Stimulated activated CD8-positive, alpha-beta memory T cell treated with anti-CD3 and anti-CD28 coated beads, Interleukin-15, amount 100 ng/mL, for 48 hours (primary cell): Measurements from ENCODE around the gene LYPD6.

Source experiments
- DNase-seq, 2 donors: peaks; one replicate each; pipeline ENCODE4 v3.0.0-alpha.2; 2020; ENCODE audit warnings: low read depth in 2 of 2

The LYPD6 gene

GRCh38 chr2:149348291-149348690, 17.9 kb downstream of the LYPD6 start:
- DNase-seq: no peak

DNA sequence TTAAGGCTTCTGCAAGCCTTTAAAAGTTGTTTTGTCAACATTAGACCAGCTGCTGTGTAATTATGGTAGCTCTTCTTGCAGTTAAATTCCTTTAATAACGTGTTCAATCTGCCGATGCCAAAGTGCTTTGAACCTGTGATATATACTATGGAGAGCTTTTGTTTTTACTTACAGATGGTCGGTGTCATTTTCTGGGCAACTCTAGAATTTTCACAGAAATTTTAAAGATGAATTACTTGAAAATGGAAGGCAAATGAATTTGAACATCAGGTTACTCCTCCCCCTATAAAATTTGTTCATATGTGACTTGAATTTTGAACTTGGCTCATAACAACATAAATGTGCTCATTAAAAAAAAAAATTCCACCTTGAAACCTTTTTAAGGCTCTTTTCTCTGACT, 23.0 kb downstream of the LYPD6 start:
- no peak for DNase-seq

DNA sequence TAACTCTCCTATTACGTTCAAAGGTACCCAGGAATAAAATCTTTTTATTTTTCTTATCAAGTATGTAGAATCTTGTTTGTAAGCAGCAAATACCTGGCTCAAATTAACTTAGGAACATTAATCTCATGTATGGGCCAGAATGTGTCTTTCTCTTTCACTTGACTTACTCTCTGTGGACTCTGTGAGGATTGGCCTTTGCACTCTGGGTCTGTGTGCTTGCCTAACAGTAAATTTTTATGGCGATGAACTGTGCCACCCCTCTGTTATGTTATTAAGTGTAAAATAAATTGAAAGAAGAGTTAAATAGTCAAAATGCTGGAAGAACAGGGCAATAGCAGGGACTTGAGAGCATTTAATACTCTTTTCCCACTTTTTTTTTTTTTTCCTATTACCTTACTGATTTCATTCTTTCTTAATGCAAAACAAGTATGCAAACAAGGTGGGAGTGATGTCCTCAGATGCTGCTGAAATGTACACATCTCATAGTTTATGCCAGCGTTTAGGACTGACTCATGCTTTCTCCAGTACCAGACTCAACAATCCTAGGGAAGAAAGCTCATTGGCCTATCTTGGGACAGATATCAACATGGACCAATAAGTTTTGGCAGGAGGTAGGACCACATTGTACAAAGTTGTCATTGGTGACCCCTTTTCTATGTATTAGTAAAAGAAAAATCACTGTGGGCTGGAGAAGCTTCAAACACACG, 25.5 kb downstream of the LYPD6 start:
- no peak for DNase-seq

- no peak for DNase-seq
Observed at GRCh38 chr2:149357058-149357457, 26.7 kb downstream of the LYPD6 start.

- DNase-seq: no peak
Observed at GRCh38 chr2:149360106-149360505, 29.7 kb downstream of the LYPD6 start.

- DNase-seq: no peak
Observed at GRCh38 chr2:149363958-149364357, 33.6 kb downstream of the LYPD6 start.

DNA sequence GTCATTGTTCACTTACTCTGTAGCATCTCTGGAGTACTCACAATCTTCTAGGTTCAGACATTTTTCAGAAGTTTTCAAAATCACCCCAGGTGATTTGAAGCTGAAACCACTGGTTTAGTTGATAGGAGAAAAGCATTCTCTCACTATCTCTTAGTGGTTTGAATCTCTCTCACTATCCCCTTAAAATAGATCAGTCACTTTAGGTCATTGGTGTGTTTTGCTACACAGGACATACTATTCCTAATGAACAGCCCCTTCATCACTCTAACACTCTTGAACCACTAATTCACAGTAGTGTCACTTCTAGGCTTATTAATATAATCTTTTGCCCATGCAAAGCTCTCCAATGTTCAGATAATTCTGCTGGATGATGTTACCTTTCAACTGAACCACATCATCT, 34.5 kb downstream of the LYPD6 start:
- DNase-seq: no peak

GRCh38 chr2:149365931-149366583, 35.7 kb downstream of the LYPD6 start:
- DNase-seq: no peak

- DNase-seq: no peak
Observed at GRCh38 chr2:149370061-149370775, 39.8 kb downstream of the LYPD6 start.

DNA sequence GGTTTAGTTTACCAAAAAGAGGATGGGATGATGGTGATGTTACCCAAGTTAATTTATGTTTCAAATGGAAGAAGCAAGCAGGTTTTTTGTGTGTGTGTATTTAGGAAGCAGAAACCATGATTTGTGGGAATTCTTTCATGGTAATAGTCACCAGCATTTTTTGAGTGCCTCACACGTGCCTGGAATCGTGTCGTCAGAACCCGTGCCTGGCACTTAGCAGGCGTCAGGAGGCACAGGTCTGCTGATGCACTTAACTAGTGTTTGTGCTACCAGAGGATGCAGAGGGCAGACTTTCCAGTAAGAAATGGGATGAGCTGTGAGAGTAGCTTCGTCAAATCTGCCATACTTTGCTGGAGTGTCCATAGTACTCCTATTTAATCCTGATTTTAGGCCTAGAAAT, 41.1 kb downstream of the LYPD6 start:
- no peak for DNase-seq

GRCh38 chr2:149375801-149376361, 45.5 kb downstream of the LYPD6 start:
- no peak for DNase-seq

GRCh38 chr2:149380205-149380604, 49.8 kb downstream of the LYPD6 start:
- DNase-seq: no peak

GRCh38 chr2:149383340-149383739, 53.0 kb downstream of the LYPD6 start:
- DNase-seq: no peak

DNA sequence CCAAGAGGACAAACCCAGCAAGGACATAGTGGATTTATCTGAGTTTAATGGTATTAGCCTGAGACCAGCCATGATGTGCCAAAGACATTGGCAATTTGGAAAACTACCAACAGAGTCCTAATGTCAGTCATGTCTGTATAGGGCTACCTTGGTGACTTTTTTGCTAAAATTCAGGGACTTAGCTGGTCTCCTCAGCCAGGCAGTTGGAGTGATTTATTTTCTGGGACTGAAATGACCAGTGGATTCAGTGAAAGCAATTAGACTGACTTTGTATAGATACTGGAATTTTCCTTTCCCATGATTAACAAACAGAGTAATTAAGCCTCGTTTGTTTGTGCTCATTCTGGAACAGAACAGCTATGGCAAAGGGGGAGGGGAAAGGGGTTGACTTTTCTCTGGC, 55.0 kb downstream of the LYPD6 start:
- no peak for DNase-seq

DNA sequence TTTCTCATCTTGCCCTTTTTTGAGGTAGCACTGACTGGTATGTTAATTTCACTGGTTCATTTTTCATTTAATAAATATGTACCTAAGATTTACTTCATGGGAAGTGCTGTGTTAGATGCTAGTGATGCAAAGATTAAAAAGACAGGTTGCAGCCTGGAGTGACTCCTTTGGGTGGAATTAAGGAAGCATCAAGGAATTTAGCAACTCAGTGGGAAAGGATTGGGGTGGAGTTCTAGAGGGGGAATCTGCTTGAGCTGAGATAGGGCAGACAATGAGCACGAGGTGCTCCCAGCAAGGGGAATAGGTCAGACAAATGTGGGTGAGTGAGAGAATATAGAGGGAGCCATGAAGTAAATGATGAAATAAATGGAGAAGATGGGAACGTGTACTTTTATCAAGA, 57.0 kb downstream of the LYPD6 start:
- no peak for DNase-seq

GRCh38 chr2:149388120-149388816, 57.9 kb downstream of the LYPD6 start:
- no peak for DNase-seq

GRCh38 chr2:149389506-149390167, 59.2 kb downstream of the LYPD6 start:
- no peak for DNase-seq

DNA sequence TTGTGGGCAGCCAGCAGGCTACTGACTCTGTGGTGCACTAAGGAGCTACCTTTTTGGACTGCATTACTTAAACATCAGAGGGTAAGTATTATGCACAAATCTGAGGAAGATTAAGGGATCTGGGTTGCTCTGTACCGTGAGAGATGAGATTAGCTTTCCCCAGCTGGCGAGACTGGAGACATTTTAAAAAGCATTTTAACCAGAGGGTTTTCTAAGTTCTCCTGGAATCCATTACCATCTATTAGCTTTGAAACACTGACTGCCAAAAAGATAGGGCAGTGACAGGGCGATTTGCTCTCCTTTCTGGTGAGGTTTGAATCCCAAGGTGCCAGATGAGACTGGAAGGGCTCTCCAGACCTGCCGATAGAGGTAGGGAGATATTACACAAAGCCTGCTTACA, 63.2 kb downstream of the LYPD6 start:
- no peak for DNase-seq

DNA sequence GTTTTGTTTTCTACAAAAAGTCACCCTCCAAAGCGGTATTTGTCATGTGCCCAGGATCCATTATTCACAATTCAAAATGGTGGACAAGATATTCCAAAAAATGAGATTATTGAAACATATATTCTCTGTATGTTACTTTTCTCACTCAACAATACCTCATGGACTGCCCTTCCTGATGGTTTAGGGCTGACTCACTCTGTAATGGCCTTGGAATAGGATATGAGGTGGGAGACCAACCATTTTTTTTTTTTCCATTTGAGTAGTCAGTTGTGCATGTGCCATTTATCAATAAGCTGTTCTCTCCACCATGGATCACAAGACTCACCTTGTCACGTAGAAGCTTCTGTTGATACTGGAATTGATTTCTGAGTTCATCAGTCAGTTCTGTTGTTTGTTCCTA, 64.5 kb downstream of the LYPD6 start:
- DNase-seq: no peak

GRCh38 chr2:149399934-149400615, 69.7 kb downstream of the LYPD6 start:
- no peak for DNase-seq

- no peak for DNase-seq
Observed at GRCh38 chr2:149400997-149401396, 70.6 kb downstream of the LYPD6 start.
